Measurements from ENCODE around the gene CD40. TPM values are rescaled to one million over a fixed set of nuclear protein-coding genes. Genes with fewer than 3 reads are reported as not detected.

Gene CD40
- total and polyA plus RNA-seq, 2 of the 8 experiments (the other 6 are each of a cell fraction or from before 2014, with no cell fraction given): 14.5 to 18.8 TPM

DNA sequence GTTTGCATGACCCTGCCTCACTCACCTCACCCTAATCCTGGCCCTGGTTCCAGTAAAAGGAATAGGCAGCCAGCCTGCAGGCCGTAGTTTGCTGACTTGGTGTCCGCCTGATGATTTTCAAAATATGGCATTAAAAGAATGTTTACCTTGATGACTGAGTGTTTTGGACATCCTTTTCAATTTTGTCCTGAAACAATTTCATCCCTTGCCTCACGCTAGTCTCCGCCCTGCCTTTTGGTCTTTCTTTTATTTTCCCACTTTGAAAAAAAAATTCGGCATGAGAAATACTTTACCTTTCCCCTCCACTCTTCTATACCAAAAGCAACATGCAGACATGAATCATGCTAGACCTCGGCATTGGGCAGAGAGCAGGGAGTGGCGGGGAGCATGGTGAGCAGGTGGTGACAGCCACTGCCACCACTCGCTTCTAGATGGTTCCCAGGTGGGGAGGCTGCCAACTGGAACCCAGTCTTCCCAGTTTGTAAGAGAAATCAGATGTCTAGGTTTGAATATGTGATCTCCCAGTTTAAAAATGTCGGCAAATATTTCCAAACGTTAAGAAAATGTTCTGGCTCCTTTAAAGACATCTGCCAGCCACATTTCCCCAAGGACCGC is 9.4 kb downstream of the CD40 start (continued):
- TF ChIP-seq, protein P1, sequence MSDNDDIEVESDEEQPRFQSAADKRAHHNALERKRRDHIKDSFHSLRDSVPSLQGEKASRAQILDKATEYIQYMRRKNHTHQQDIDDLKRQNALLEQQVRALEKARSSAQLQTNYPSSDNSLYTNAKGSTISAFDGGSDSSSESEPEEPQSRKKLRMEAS (IDR thresholded peaks at IDR 0.05): no peak
- TF ChIP-seq RXRA (IDR thresholded peaks at IDR 0.05; ENCODE audit: insufficient read depth, low read depth, low read length): no peak

Measured in H1 (cell line).